ENCODE results near the gene ULBP3. TPM values are rescaled to one million over a fixed set of nuclear protein-coding genes. Genes with fewer than 3 reads are reported as not detected.

The ULBP3 gene
- polyA plus RNA-seq, 1 donor from 2014 or later = 2.2 TPM

GRCh38 chr6:150057501-150057951 lies 11.4 kb downstream of the ULBP3 start:
- no peaks in the 10 kb centered on the region for H3K27me3 ChIP-seq (ENCODE audit: insufficient read depth, low read depth, low read length)

GRCh38 chr6:150056916-150057315 lies 12.0 kb downstream of the ULBP3 start:
- no peaks in the 10 kb centered on the region for H3K36me3 ChIP-seq (ENCODE audit: insufficient read depth, low read length)
- no peaks in the 10 kb centered on the region for H3K79me2 ChIP-seq (replicated peaks; ENCODE audit: insufficient read depth, low read length)
- H3K9ac ChIP-seq (ENCODE audit: low read length) = no peak overlapping the region
- no peaks in the 10 kb centered on the region for H3K9me3 ChIP-seq (ENCODE audit: low read length)
- H3K9me2 ChIP-seq (ENCODE audit: insufficient read depth, low read length) = no peaks in the 10 kb centered on the region
- TF ChIP-seq POLR2AphosphoS5 (IDR thresholded peaks at IDR 0.05) = no peak
- TF ChIP-seq TAF1 (IDR thresholded peaks at IDR 0.05; ENCODE audit: low read depth) = no peak
- TF ChIP-seq, protein P1, sequence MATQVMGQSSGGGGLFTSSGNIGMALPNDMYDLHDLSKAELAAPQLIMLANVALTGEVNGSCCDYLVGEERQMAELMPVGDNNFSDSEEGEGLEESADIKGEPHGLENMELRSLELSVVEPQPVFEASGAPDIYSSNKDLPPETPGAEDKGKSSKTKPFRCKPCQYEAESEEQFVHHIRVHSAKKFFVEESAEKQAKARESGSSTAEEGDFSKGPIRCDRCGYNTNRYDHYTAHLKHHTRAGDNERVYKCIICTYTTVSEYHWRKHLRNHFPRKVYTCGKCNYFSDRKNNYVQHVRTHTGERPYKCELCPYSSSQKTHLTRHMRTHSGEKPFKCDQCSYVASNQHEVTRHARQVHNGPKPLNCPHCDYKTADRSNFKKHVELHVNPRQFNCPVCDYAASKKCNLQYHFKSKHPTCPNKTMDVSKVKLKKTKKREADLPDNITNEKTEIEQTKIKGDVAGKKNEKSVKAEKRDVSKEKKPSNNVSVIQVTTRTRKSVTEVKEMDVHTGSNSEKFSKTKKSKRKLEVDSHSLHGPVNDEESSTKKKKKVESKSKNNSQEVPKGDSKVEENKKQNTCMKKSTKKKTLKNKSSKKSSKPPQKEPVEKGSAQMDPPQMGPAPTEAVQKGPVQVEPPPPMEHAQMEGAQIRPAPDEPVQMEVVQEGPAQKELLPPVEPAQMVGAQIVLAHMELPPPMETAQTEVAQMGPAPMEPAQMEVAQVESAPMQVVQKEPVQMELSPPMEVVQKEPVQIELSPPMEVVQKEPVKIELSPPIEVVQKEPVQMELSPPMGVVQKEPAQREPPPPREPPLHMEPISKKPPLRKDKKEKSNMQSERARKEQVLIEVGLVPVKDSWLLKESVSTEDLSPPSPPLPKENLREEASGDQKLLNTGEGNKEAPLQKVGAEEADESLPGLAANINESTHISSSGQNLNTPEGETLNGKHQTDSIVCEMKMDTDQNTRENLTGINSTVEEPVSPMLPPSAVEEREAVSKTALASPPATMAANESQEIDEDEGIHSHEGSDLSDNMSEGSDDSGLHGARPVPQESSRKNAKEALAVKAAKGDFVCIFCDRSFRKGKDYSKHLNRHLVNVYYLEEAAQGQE (IDR thresholded peaks at IDR 0.05; ENCODE audit: borderline replicate concordance) = no peak
- no peak overlapping the region for H3K4me3 ChIP-seq (ENCODE audit: low read length)
- no peaks in the 10 kb centered on the region for H4K20me1 ChIP-seq (ENCODE audit: insufficient read depth)
- H2AFZ ChIP-seq (ENCODE audit: low read depth, low read length) = no peak overlapping the region
- no peaks in the 10 kb centered on the region for H3F3A ChIP-seq (ENCODE audit: insufficient read depth, low read length, poor library complexity, severe bottlenecking)
- no peaks in the 10 kb centered on the region for H3K27me3 ChIP-seq (ENCODE audit: insufficient read depth, low read depth, low read length)
- H3K4me2 ChIP-seq (ENCODE audit: low read length) = no peak overlapping the region
- no peak overlapping the region for H3K27ac ChIP-seq (ENCODE audit: low read length)

More at GRCh38 chr6:150057501-150057951, 11.4 kb downstream of the ULBP3 start:
- H3K9ac ChIP-seq (ENCODE audit: low read length) = no peak overlapping the region
- no peak overlapping the region for H3K4me2 ChIP-seq (ENCODE audit: low read length)
- TF ChIP-seq EZH2 (IDR thresholded peaks at IDR 0.05; ENCODE audit: borderline replicate concordance, insufficient read depth, low read length, poor library complexity, severe bottlenecking) (no peak), SMC3 (conservative IDR thresholded peaks at IDR 0.05; ENCODE audit: poor library complexity) (no peak), TAF1 (IDR thresholded peaks at IDR 0.05; ENCODE audit: low read depth) (no peak), RAD21 (conservative IDR thresholded peaks at IDR 0.05) (no peak), MXI1 (conservative IDR thresholded peaks at IDR 0.05; ENCODE audit: poor library complexity, severe bottlenecking) (no peak), POLR2AphosphoS5 (IDR thresholded peaks at IDR 0.05) (no peak), EP300 (conservative IDR thresholded peaks at IDR 0.05; ENCODE audit: poor library complexity, severe bottlenecking) (no peak)
- TF ChIP-seq, protein P2, sequence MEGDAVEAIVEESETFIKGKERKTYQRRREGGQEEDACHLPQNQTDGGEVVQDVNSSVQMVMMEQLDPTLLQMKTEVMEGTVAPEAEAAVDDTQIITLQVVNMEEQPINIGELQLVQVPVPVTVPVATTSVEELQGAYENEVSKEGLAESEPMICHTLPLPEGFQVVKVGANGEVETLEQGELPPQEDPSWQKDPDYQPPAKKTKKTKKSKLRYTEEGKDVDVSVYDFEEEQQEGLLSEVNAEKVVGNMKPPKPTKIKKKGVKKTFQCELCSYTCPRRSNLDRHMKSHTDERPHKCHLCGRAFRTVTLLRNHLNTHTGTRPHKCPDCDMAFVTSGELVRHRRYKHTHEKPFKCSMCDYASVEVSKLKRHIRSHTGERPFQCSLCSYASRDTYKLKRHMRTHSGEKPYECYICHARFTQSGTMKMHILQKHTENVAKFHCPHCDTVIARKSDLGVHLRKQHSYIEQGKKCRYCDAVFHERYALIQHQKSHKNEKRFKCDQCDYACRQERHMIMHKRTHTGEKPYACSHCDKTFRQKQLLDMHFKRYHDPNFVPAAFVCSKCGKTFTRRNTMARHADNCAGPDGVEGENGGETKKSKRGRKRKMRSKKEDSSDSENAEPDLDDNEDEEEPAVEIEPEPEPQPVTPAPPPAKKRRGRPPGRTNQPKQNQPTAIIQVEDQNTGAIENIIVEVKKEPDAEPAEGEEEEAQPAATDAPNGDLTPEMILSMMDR (IDR thresholded peaks at IDR 0.05; ENCODE audit: poor library complexity, severe bottlenecking) = no peak
- TF ChIP-seq, protein P1 (IDR thresholded peaks at IDR 0.05; ENCODE audit: borderline replicate concordance) = no peak
- no peaks in the 10 kb centered on the region for H3F3A ChIP-seq (ENCODE audit: insufficient read depth, low read length, poor library complexity, severe bottlenecking)
- no peaks in the 10 kb centered on the region for H3K9me3 ChIP-seq (ENCODE audit: low read length)
- no peaks in the 10 kb centered on the region for H3K9me2 ChIP-seq (ENCODE audit: insufficient read depth, low read length)
- no peaks in the 10 kb centered on the region for H4K20me1 ChIP-seq (ENCODE audit: insufficient read depth)
- no peaks in the 10 kb centered on the region for H3K79me2 ChIP-seq (replicated peaks; ENCODE audit: insufficient read depth, low read length)
- no peak overlapping the region for H3K27ac ChIP-seq (ENCODE audit: low read length)
- H3K4me3 ChIP-seq (ENCODE audit: low read length) = no peak overlapping the region
- no peak overlapping the region for H2AFZ ChIP-seq (ENCODE audit: low read depth, low read length)
- H3K36me3 ChIP-seq (ENCODE audit: insufficient read depth, low read length) = no peaks in the 10 kb centered on the region
